Measurements from ENCODE around the gene PRSS22.

Gene PRSS22

DNA sequence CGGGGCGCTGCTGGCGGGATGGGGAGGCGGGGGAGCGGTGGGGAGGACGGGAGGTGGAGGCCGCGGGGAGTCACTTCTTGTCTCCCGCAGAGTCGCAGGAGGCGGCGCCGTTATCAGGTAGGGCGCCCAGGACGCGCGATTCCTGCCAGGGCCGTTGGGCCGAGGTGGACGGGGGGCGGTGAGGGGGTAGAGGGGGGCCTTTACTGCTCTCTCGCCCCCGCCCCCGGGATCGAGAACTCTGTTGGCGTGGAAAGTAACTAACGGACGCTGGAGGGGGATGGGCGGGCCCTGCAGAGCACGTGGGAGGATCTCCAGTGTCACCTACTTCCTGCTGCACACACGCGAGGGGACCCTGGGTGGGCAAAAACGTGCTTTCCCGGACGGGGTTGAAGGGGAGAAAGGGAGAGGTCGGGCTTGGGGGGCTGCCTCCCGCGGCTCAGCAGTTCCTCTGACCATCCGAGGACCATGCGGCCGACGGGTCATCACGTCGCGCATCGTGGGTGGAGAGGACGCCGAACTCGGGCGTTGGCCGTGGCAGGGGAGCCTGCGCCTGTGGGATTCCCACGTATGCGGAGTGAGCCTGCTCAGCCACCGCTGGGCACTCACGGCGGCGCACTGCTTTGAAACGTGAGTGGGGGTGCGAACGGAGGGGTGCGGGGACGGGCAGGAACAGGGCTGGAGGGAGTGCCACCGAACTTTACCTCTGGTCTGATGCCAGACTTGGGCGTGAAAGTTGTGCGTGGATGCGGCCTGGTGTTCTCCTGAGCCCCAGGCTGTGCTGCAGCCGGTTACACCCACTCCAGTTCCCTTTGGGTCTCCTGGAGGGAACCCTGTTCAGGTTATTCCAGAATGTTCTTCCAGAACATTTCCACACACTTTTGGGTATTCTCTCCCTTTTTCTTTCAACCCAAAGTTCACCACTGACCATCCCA, 40.4 kb downstream of the PRSS22 start:
- no peaks in the 10 kb centered on the region for H3K36me3 ChIP-seq (ENCODE audit: insufficient read depth, insufficient read length, low read length)
- no peak overlapping the region for H3K9ac ChIP-seq (ENCODE audit: insufficient read length, low read depth)
- peaks cover 17% of the 10 kb centered on the region for H3K4me1 ChIP-seq (ENCODE audit: insufficient read depth, insufficient read length)
- no peak for DNase-seq (ENCODE audit: low read depth, low spot score)
- no peaks in the 10 kb centered on the region for H3K27me3 ChIP-seq (ENCODE audit: insufficient read depth, insufficient read length)
- H3K9me3 ChIP-seq (ENCODE audit: insufficient read depth, low read length), result no peaks in the 10 kb centered on the region
- H3K4me3 ChIP-seq (ENCODE audit: insufficient read length, low read depth), result no peak overlapping the region
- no peak for TF ChIP-seq YY1 (IDR thresholded peaks at IDR 0.05; ENCODE audit: insufficient read depth, insufficient read length)

DNA sequence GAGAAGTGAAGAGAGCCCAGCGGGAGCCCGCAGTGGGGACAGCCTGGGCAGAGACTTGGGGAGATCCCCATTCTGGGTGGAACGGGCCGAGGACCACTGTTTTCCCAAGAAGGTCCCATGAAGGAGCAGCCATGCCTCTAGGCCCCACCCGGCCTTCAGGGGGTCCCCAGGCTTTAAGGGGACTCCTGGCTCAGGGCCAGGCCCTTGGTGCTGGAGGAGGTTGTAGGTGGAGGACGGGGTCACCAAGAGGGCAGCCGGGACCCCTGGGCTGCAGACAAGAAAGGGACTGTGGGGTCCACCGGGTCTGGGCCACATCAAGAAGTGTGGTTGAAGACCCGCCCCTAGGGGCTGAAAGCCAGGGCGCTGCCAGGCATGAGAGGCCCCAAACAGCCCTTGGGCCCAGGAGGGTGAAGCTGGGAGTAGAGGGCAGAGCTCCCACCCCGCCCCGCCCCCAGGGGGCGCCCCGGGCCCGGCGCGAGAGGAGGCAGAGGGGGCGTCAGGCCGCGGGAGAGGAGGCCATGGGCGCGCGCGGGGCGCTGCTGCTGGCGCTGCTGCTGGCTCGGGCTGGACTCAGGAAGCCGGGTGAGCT, 41.1 kb downstream of the PRSS22 start, which contains the start of gene PRSS21:
PRSS21 (plus strand) TSS at position 487 of the 589 bp plus-strand sequence; CDS start at position 519, 32 bp downstream.
- no peak within 1 kb of the TSS for H3K9ac ChIP-seq (ENCODE audit: insufficient read length, low read depth)
- no peaks in the 10 kb centered on the region for H3K36me3 ChIP-seq (ENCODE audit: insufficient read depth, insufficient read length, low read length)
- TF ChIP-seq ZNF274 (IDR thresholded peaks at IDR 0.05; ENCODE audit: low read depth, low read length), result no peak
- TF ChIP-seq YY1 (IDR thresholded peaks at IDR 0.05; ENCODE audit: insufficient read depth, insufficient read length), result no peak
- TF ChIP-seq SUZ12 (IDR thresholded peaks at IDR 0.05; ENCODE audit: extremely low read depth, insufficient read depth, insufficient read length), result no peak
- DNase-seq (ENCODE audit: low read depth, low spot score), result no peak
- no peak within 1 kb of the TSS for H3K4me3 ChIP-seq (ENCODE audit: insufficient read length, low read depth)
- no peaks in the 10 kb centered on the region for H3K27me3 ChIP-seq (ENCODE audit: insufficient read depth, insufficient read length)
- H3K4me1 ChIP-seq (ENCODE audit: insufficient read depth, insufficient read length), result peaks cover 22% of the 10 kb centered on the region
- no peaks in the 10 kb centered on the region for H3K9me3 ChIP-seq (ENCODE audit: insufficient read depth, low read length)

DNA sequence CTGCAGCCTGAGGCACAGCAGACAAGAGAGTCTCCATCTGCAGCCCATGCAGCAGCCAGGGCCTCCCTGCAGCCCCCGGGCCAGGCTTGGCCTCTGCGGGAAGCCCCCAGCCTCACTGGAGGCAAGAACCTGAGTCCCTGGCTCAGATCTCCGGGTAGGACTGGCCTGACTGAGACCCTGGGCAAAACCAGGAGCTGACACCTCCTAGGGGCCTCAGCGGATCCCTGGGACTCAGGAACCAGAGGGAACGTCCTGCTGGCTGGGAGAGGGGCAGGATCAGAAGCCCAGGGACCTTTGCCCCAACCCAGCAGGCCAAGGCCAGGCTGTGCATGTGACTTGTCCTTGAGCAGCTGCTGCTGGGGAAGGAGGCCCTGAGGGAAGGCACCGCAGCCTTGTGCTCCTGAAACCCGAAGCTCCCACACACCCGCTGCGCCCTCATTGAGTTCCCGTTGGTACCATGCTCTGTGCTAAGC, 42.6 kb downstream of the PRSS22 start:
- no peak overlapping the region for H3K4me3 ChIP-seq (ENCODE audit: insufficient read length, low read depth)
- H3K27me3 ChIP-seq (ENCODE audit: insufficient read depth, insufficient read length), result no peaks in the 10 kb centered on the region
- no peak for DNase-seq (ENCODE audit: low read depth, low spot score)
- peaks cover 17% of the 10 kb centered on the region for H3K4me1 ChIP-seq (ENCODE audit: insufficient read depth, insufficient read length)
- TF ChIP-seq SUZ12 (IDR thresholded peaks at IDR 0.05; ENCODE audit: extremely low read depth, insufficient read depth, insufficient read length) (no peak), ZNF274 (IDR thresholded peaks at IDR 0.05; ENCODE audit: low read depth, low read length) (no peak), YY1 (IDR thresholded peaks at IDR 0.05; ENCODE audit: insufficient read depth, insufficient read length) (no peak)
- no peaks in the 10 kb centered on the region for H3K9me3 ChIP-seq (ENCODE audit: insufficient read depth, low read length)
- no peaks in the 10 kb centered on the region for H3K36me3 ChIP-seq (ENCODE audit: insufficient read depth, insufficient read length, low read length)
- peak overlapping the region; percentile 36 for H3K9ac ChIP-seq (ENCODE audit: insufficient read length, low read depth)

DNA sequence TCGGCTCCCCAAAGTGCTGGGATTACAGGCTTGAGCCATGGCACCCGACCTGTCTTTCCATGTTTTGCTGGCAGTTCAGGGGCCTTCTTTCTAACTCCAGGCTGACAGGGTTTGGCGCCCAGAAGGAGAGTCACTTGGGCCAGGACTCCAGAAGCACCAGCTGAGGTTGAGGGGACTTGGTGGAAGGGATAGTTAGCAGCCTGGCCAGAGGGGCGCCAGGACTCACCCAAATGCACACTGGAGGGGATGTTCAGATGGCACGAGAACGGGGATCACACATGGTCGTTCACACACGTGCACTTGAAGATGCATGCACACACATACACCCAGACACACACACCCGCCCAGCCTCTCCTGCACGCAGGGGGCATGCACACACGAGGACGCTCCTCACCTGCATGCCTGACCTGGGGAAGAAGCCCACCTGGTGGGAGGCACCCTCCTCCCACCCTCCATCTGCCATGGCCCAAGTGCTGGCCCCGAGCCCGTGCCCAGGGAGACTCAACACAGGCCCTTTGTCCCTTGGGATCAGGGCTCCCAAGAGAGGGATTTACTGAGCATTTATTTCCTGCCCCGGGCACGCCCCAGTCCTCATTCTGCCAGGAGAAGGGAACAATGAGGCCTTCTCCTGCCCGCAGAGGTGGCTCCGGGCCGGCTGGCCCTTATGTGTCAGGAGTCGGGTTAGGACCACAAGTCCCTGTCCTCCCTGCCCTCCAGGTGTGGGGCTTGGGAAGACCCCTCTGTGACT, 43.2 kb downstream of the PRSS22 start:
- H3K4me1 ChIP-seq (ENCODE audit: insufficient read depth, insufficient read length), result peaks cover 16% of the 10 kb centered on the region
- H3K36me3 ChIP-seq (ENCODE audit: insufficient read depth, insufficient read length, low read length), result no peaks in the 10 kb centered on the region
- no peak for TF ChIP-seq ZNF274 (IDR thresholded peaks at IDR 0.05; ENCODE audit: low read depth, low read length)
- no peak for TF ChIP-seq YY1 (IDR thresholded peaks at IDR 0.05; ENCODE audit: insufficient read depth, insufficient read length)
- TF ChIP-seq SUZ12 (IDR thresholded peaks at IDR 0.05; ENCODE audit: extremely low read depth, insufficient read depth, insufficient read length), result no peak
- no peak overlapping the region for H3K4me3 ChIP-seq (ENCODE audit: insufficient read length, low read depth)
- no peak for DNase-seq (ENCODE audit: low read depth, low spot score)
- peak overlapping the region; percentile 36 for H3K9ac ChIP-seq (ENCODE audit: insufficient read length, low read depth)
- H3K27me3 ChIP-seq (ENCODE audit: insufficient read depth, insufficient read length), result no peaks in the 10 kb centered on the region
- no peaks in the 10 kb centered on the region for H3K9me3 ChIP-seq (ENCODE audit: insufficient read depth, low read length)

DNA sequence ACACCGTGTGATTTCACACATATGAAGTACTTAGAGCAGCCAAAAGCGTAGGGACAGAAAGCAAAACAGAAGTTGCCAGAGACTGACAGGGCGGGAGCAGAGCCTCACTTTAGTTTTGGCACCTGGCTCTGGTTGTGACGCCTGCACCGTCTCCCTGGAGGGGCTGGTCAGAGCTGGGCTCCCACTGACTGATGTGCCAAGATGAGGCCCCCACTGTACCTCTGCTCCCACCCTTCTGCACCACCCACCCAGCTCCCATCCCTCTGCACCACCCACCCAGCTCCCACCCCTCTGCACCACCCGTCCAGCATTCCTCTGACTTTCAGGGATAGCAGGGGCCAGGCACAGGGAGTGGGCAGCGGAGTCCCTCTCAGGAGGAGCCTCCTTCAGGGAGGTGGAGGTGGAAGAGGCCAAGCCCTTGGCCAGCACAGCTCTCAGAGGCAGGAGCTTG, 44.2 kb downstream of the PRSS22 start:
- Histone ChIP-seq H3K9me3 (ENCODE audit: insufficient read depth, low read length) (no peaks in the 10 kb centered on the region), H3K4me3 (ENCODE audit: insufficient read length, low read depth) (no peak overlapping the region), H3K4me1 (ENCODE audit: insufficient read depth, insufficient read length) (peaks cover 16% of the 10 kb centered on the region), H3K9ac (ENCODE audit: insufficient read length, low read depth) (no peak overlapping the region), H3K27me3 (ENCODE audit: insufficient read depth, insufficient read length) (no peaks in the 10 kb centered on the region), H3K36me3 (ENCODE audit: insufficient read depth, insufficient read length, low read length) (no peaks in the 10 kb centered on the region)
- no peak for TF ChIP-seq ZNF274 (IDR thresholded peaks at IDR 0.05; ENCODE audit: low read depth, low read length)
- no peak for TF ChIP-seq YY1 (IDR thresholded peaks at IDR 0.05; ENCODE audit: insufficient read depth, insufficient read length)
- no peak for TF ChIP-seq SUZ12 (IDR thresholded peaks at IDR 0.05; ENCODE audit: extremely low read depth, insufficient read depth, insufficient read length)
- DNase-seq (ENCODE audit: low read depth, low spot score), result no peak

DNA sequence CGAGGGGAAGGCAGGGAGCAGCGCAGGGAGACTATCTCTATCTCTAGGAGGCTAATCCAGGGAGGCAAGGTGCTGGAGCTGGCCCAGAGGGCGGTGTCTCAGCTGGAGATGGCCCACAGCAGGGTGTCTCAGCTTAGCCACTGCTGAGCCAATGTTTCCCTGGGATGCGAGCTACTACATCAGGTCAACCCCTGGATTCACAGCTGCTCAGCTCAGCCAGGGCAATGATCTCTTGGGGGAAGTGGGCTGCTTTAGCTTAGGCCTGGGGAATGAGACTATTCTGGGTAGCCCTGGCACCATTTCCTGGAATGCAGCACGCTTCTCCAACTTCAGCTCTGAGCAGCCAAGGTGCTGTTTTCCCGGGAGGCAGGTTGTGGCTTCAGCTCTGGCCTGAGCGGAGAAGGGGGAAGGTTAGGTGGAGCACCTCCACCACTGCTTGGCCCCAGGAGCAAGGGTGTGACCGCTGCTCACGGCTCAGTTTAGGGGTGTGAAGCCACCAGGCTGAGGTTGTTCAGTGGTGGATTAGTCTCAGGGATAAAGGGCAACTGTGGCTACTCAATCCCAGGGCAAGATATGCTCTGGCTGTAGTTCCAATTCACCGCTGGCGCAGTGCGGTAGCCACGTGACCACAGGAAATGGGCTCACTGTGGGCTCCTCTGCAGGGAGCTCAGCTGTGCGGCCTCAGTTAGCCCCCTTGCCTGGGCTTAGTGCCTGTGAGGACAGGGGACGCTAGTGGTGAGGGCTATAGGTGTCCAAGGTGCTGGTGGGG, 46.1 kb downstream of the PRSS22 start:
- H3K36me3 ChIP-seq (ENCODE audit: insufficient read depth, insufficient read length, low read length), result no peaks in the 10 kb centered on the region
- TF ChIP-seq SUZ12 (IDR thresholded peaks at IDR 0.05; ENCODE audit: extremely low read depth, insufficient read depth, insufficient read length) (no peak), YY1 (IDR thresholded peaks at IDR 0.05; ENCODE audit: insufficient read depth, insufficient read length) (no peak), ZNF274 (IDR thresholded peaks at IDR 0.05; ENCODE audit: low read depth, low read length) (no peak)
- no peak for DNase-seq (ENCODE audit: low read depth, low spot score)
- H3K4me3 ChIP-seq (ENCODE audit: insufficient read length, low read depth), result no peak overlapping the region
- no peaks in the 10 kb centered on the region for H3K9me3 ChIP-seq (ENCODE audit: insufficient read depth, low read length)
- H3K4me1 ChIP-seq (ENCODE audit: insufficient read depth, insufficient read length), result peaks cover 16% of the 10 kb centered on the region
- no peaks in the 10 kb centered on the region for H3K27me3 ChIP-seq (ENCODE audit: insufficient read depth, insufficient read length)
- peak overlapping the region; percentile 4 for H3K9ac ChIP-seq (ENCODE audit: insufficient read length, low read depth)
